Upper lobe of left lung (tissue), 6 donors: Measurements from ENCODE around the gene DHX8. TPM values are rescaled to one million over a fixed set of nuclear protein-coding genes. Genes with fewer than 3 reads are reported as not detected.

ENCODE experiments used
- ATAC-seq, 2 donors: fragments of 200-7000 bp; cut with Tn5 transposase; one replicate each; pipeline ENCODE4 v1.9.1; 2022; ENCODE audit warnings: mild to moderate bottlenecking in 2 of 2, moderate library complexity in 2 of 2; ENCODE audit not compliant: low FRiP score in 2 of 2
- DNase-seq, 2 donors: peaks; one replicate each; pipeline ENCODE4 v3.0.0-alpha.2; 2019 to 2020
- H3K27ac ChIP-seq, 4 donors: fragments of 200-600 bp; sonication (generic); one replicate each; pipeline ENCODE4 v1.5.1; 2016 to 2019
- H3K27me3 ChIP-seq, 4 donors: fragments of 200-600 bp; sonication (generic); one replicate each; pipeline ENCODE4 v1.5.1; 2017 to 2019
- H3K36me3 ChIP-seq, 4 donors: fragments of 200-600 bp; sonication (generic); one replicate each; pipeline ENCODE4 v1.5.1; 2016 to 2019
- H3K4me1 ChIP-seq, 4 donors: fragments of 200-600 bp; sonication (generic); one replicate each; pipeline ENCODE4 v1.5.1; 2018 to 2019
- H3K4me3 ChIP-seq, 4 donors: fragments of 200-600 bp; sonication (generic); one replicate each; pipeline ENCODE4 v1.5.1; 2017 to 2019; ENCODE audit warnings: mild to moderate bottlenecking in 2 of 4, moderate library complexity in 1 of 4
- H3K9me3 ChIP-seq, 4 donors: fragments of 200-600 bp; sonication (generic); one replicate each; pipeline ENCODE4 v1.5.1; 2018 to 2019
- EP300 ChIP-seq, 4 donors: sonication (generic); formaldehyde crosslinking; IDR thresholded peaks; one replicate each; pipeline ENCODE4 v1.5.1; 2017; ENCODE audit warnings: antibody characterized with exemption in 4 of 4, control low read depth in 2 of 4
- POLR2A ChIP-seq, 4 donors: fragments of 450-650 bp; IDR thresholded peaks; one replicate each; pipeline ENCODE4 v1.5.1; 2016 to 2017; ENCODE audit warnings: antibody characterized with exemption in 4 of 4, mild to moderate bottlenecking in 2 of 4
- POLR2AphosphoS5 ChIP-seq, 2 donors: sonication (generic); formaldehyde crosslinking; IDR thresholded peaks; one replicate each; pipeline ENCODE4 v1.5.1; 2017; ENCODE audit warnings: antibody characterized with exemption in 2 of 2
- WGBS, 2 donors: methylation state at CpG; one replicate each; pipeline ENCODE4 v1.1.5; 2017 to 2018; 5-methylcytosine and 5-hydroxymethylcytosine counted together
- small RNA-seq, 4 donors: library from RNA; depleted of rRNA; stranded (forward); fragments of <200 nt; gene quantifications; one replicate each; pipeline ENCODE3, GENCODE V24; 2016
- total RNA-seq, 6 donors: library from RNA; depleted of rRNA in 4 of 6; stranded (reverse); fragments of >200 nt in 4 of 6; gene quantifications; one replicate each; pipeline versions ENCODE4 v1.1.0 to v1.2.1, GENCODE V29; 2016 to 2021
- TF ChIP-seq, protein P1 (sequence below), 6 experiments: fragments of 450-650 bp in 4 of 6; fragments of 200-600 bp in 2 of 6; sonication (generic) in 2 of 6; IDR thresholded peaks; one replicate each; pipeline ENCODE4 v1.5.1; 2016 to 2019; ENCODE audit warnings: antibody characterized with exemption in 6 of 6
- donor health status: DM: no; HTN: no; CAD: no; lungs with moderate emphysema.
- donor health status: DM: no; HTN: yes; CAD: no; lungs with severe emphysema.

The DHX8 gene
- total RNA-seq, 6 donors from 2014 or later = 23.1 to 54.0 (median 41.3) TPM

DNA sequence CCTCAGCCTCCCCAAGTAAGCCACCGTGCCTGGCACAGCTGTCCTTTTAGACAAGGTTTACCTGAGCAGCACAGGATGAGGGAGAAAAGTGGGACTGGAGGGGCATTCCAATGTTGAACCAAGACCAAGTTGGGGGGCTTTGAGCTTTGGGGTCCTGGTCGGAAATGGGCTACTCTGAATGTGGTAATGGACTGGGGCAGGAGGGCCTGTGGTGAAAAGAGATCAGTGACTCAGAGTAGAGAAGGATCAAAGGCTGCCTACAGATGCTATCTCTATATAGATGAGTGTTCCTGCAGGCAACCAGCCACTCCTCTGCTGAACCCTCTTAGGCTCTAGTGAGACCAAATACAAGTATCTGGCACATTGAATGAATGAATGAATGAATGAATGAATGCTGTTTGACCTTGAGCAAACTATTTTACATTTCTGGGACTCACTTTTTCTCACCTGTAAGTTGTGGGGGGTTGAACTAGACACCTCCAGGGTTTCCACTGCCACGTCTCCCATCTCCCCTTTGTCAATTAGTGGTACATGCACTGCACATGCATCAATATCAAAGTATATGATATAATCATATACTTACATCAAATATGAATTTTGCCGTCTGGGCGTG lies 88.7 kb downstream of the DHX8 start:
- ATAC-seq = no peak
- H3K27me3 ChIP-seq = no peaks in the 10 kb centered on the region
- TF ChIP-seq POLR2AphosphoS5 (IDR thresholded peaks at IDR 0.05) (no peak), EP300 (IDR thresholded peaks at IDR 0.05) (no peak), POLR2A (IDR thresholded peaks at IDR 0.05) (no peak)
- TF ChIP-seq, protein P1, sequence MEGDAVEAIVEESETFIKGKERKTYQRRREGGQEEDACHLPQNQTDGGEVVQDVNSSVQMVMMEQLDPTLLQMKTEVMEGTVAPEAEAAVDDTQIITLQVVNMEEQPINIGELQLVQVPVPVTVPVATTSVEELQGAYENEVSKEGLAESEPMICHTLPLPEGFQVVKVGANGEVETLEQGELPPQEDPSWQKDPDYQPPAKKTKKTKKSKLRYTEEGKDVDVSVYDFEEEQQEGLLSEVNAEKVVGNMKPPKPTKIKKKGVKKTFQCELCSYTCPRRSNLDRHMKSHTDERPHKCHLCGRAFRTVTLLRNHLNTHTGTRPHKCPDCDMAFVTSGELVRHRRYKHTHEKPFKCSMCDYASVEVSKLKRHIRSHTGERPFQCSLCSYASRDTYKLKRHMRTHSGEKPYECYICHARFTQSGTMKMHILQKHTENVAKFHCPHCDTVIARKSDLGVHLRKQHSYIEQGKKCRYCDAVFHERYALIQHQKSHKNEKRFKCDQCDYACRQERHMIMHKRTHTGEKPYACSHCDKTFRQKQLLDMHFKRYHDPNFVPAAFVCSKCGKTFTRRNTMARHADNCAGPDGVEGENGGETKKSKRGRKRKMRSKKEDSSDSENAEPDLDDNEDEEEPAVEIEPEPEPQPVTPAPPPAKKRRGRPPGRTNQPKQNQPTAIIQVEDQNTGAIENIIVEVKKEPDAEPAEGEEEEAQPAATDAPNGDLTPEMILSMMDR (IDR thresholded peaks at IDR 0.05) = no peak
- no peaks in the 10 kb centered on the region for H3K9me3 ChIP-seq
- DNase-seq = no peak
- no peak overlapping the region for H3K27ac ChIP-seq
- peaks cover 0 to 4% (median 0%) of the 10 kb centered on the region in 4 donors for H3K4me1 ChIP-seq
- no peak overlapping the region for H3K4me3 ChIP-seq
- WGBS, 2 donors = 89 to 92% methylated on average over 5 of the region's 5 CpGs
- H3K36me3 ChIP-seq = no peaks in the 10 kb centered on the region

DNA sequence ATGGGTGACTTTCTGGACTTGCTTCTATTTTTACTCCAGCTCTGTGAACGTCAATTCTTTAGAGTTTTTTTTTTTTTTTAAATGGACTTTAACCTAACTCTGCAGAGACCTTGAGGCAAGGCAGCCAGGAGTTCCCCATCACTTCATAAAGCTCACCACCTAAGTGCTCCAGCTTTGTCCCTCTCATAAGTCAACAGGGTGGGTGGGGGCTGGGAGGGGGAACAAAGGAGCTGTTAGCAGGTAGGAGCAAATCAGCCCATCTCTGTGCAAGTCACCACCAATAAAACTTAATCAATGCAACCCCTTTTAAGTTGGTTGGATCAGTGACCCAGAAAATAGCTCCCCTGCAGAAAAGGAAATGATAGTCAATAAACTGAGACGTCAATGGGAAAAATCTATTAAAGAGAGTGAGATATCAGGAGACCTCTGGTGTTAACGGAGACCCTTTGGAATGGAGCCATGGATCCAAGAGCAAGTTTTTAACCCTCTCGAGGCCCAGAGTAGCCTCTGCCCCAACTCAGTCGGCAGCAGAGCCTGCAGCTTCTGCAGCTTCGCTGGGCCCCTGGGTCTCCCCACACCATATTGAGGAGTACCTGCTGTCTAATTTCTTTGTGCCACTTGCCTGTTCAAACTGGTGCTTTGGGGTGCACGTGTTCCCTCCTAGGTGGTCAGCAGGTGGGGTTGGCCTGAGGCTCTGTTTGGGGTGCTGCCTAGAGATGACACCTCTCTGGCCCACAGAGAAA lies 90.0 kb downstream of the DHX8 start:
- ATAC-seq (no peak), DNase-seq (no peak)
- Histone ChIP-seq H3K27ac (no peak overlapping the region), H3K27me3 (no peaks in the 10 kb centered on the region), H3K4me1 (peaks cover 6 to 12% (median 10%) of the 10 kb centered on the region in 4 donors), H3K36me3 (no peaks in the 10 kb centered on the region), H3K9me3 (no peaks in the 10 kb centered on the region), H3K4me3 (no peak overlapping the region)
- WGBS, 2 donors = 42 to 64% methylated on average over 7 of the region's 7 CpGs
- TF ChIP-seq, protein P1 (IDR thresholded peaks at IDR 0.05) = no peak
- TF ChIP-seq POLR2A (IDR thresholded peaks at IDR 0.05) = no peak
- TF ChIP-seq POLR2AphosphoS5 (IDR thresholded peaks at IDR 0.05) = no peak
- no peak for TF ChIP-seq EP300 (IDR thresholded peaks at IDR 0.05)

DNA sequence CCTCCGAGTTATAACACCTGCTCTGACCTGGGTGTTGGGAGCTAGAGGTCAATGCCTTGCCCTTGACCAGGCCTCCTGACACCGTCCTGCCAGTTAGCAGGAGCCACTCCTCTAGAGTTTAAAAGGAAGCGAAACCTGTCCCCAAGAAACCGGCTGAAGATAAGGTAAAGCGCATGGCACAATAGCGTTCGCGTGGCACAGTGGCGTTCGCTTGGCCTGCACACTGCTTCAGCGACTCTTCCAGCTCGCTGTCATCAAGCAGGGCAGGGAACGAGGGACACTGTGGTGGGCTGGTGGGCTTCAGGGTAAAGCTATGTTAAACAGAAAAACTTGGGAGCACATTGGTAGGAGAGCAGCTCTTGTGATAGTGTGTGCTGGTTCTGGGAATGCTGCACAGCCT lies 90.6 kb downstream of the DHX8 start:
- WGBS, 2 donors = 77 to 82% methylated on average over 13 of the region's 13 CpGs
- DNase-seq (no peak), ATAC-seq (no peak)
- H3K36me3 ChIP-seq = no peaks in the 10 kb centered on the region
- H3K27me3 ChIP-seq = no peaks in the 10 kb centered on the region
- H3K9me3 ChIP-seq = no peaks in the 10 kb centered on the region
- peaks cover 11 to 18% (median 15%) of the 10 kb centered on the region in 4 donors for H3K4me1 ChIP-seq
- no peak overlapping the region for H3K27ac ChIP-seq
- TF ChIP-seq, protein P1 (IDR thresholded peaks at IDR 0.05) = no peak
- no peak for TF ChIP-seq EP300 (IDR thresholded peaks at IDR 0.05)
- no peak for TF ChIP-seq POLR2A (IDR thresholded peaks at IDR 0.05)
- no peak for TF ChIP-seq POLR2AphosphoS5 (IDR thresholded peaks at IDR 0.05)
- no peak overlapping the region for H3K4me3 ChIP-seq

DNA sequence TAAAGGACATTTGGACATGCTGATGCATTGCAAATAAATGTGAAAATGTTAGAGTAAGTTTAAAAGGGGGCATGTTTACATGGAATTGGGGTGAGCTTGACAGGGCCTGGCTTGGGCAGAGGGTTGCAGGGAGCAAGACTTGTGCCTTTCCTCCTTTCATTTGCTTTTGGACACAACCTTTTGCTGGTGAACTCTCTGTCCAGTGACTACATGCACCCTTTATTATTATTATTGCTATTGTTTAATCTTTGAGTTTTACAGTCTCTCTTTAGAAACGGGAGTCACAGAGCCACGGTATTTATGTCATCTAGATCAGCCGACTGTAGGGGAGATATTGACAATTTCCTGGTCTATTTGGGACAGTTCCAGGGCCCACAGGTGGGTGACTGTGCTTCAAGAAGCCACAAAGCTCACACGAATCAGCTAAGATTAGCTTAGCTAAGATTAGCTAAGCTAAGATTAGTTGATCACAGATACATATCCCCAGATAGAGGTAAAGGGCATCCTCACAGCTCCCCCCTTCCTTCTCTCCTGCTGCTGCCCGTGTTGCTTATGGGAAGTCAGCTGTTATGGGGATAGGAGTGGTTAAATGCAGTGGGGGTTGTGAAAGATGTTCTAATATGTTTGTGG lies 91.2 kb downstream of the DHX8 start:
- Histone ChIP-seq H3K27me3 (no peaks in the 10 kb centered on the region), H3K4me1 (peaks cover 11 to 18% (median 16%) of the 10 kb centered on the region in 4 donors), H3K4me3 (no peak overlapping the region), H3K36me3 (no peaks in the 10 kb centered on the region), H3K9me3 (no peaks in the 10 kb centered on the region), H3K27ac (no peak overlapping the region)
- ATAC-seq (no peak), DNase-seq (no peak)
- 27 to 31% methylated on average over 5 of the region's 5 CpGs for WGBS, 2 donors
- no peak for TF ChIP-seq POLR2AphosphoS5 (IDR thresholded peaks at IDR 0.05)
- TF ChIP-seq, protein P1 (IDR thresholded peaks at IDR 0.05) = no peak
- no peak for TF ChIP-seq EP300 (IDR thresholded peaks at IDR 0.05)
- TF ChIP-seq POLR2A (IDR thresholded peaks at IDR 0.05) = no peak

Small RNAs within 50 kb of the gene (small RNA-seq; reads per million reads assigned to genes)
- gene RNU6-406P = 0 reads per million in 4 donors
- 0 reads per million in 4 donors for gene RNU6-971P

Other genes with a start within 250 kb of the DHX8 start
- gene RNU2-1, start 250.0 kb upstream of the DHX8 start, total RNA-seq = 1,000 to 10,000 TPM in 2 of 6 donors, not detected in 4; 5,003 to 8,653 TPM
- 10 to 100 TPM in 2 of 6 donors, 1 to 10 TPM in 4; 6.5 to 24.2 (median 9.4) TPM for gene ARL4D, start 85.0 kb upstream of the DHX8 start, total RNA-seq
- gene ETV4, start 62.4 kb downstream of the DHX8 start, total RNA-seq = 1 to 10 TPM; 2.8 to 5.2 (median 3.4) TPM
- gene MEOX1, start 177.9 kb downstream of the DHX8 start, total RNA-seq = 1 to 10 TPM in 2 of 6 donors, under 1 TPM in 1, not detected in 3; 0.98 to 3.0 (median 1.6) TPM